Upper lobe of right lung (tissue), 1 donor: ENCODE data around the gene LAMA2. TPM values are rescaled to one million over a fixed set of nuclear protein-coding genes. Genes with fewer than 3 reads are reported as not detected.

Source experiments
- ATAC-seq: fragments of 200-7000 bp; cut with Tn5 transposase; one replicate; pipeline ENCODE4 v1.9.1; 2020; ENCODE audit warnings: mild to moderate bottlenecking, moderate library complexity
- DNase-seq: peaks from one replicate; pipeline ENCODE4 v3.0.0-alpha.2; 2020
- H3K27ac ChIP-seq: fragments of 200-600 bp; one replicate; pipeline ENCODE4 v1.8.0; 2022
- H3K27me3 ChIP-seq: fragments of 200-600 bp; one replicate; pipeline ENCODE4 v1.8.0; 2022; ENCODE audit warnings: mild to moderate bottlenecking
- H3K36me3 ChIP-seq: fragments of 200-600 bp; one replicate; pipeline ENCODE4 v1.8.0; 2022
- H3K4me1 ChIP-seq: fragments of 200-600 bp; one replicate; pipeline ENCODE4 v1.8.0; 2022
- H3K4me3 ChIP-seq: fragments of 200-600 bp; one replicate; pipeline ENCODE4 v1.8.0; 2022; ENCODE audit warnings: mild to moderate bottlenecking
- H3K9me3 ChIP-seq: fragments of 200-600 bp; one replicate; pipeline ENCODE4 v1.8.0; 2022
- CTCF ChIP-seq: fragments of 200-600 bp; IDR thresholded peaks from one replicate; pipeline ENCODE4 v1.8.0; 2022; ENCODE audit warnings: antibody characterized with exemption
- intact Hi-C: fragments of 100-400 bp; cut with DNase I; formaldehyde crosslinking; loops from one replicate; pipeline ENCODE4 v1.11.0; 2022
- total RNA-seq: library from RNA; stranded (reverse); fragmentation: NEBNext Ultra II Directional; extraction: Animal tissue kit (Norgen Biotek cat#: 25700); gene quantifications from one replicate; pipeline ENCODE4 v1.2.1, GENCODE V29; 2021
- donor health status: DM: no; HTN: yes; CAD: no; lungs with severe emphysema.

The LAMA2 gene
- total RNA-seq, 1 donor from 2014 or later, result 42.1 TPM

GRCh38 chr6:129262661-129263060 is 379.7 kb downstream of the LAMA2 start:
- Histone ChIP-seq H3K27me3 (no peaks in the 10 kb centered on the region), H3K27ac (no peak overlapping the region), H3K4me1 (no peaks in the 10 kb centered on the region), H3K36me3 (no peaks in the 10 kb centered on the region), H3K4me3 (no peak overlapping the region), H3K9me3 (no peaks in the 10 kb centered on the region)
- no peak for TF ChIP-seq CTCF
- intact Hi-C loops, result no loop called here
- no peak for ATAC-seq
- no peak for DNase-seq

GRCh38 chr6:129263176-129263575 is 380.2 kb downstream of the LAMA2 start:
- no peak for DNase-seq
- Histone ChIP-seq H3K27me3 (no peaks in the 10 kb centered on the region), H3K9me3 (no peaks in the 10 kb centered on the region), H3K36me3 (no peaks in the 10 kb centered on the region), H3K4me3 (no peak overlapping the region), H3K27ac (no peak overlapping the region), H3K4me1 (no peaks in the 10 kb centered on the region)
- no peak for TF ChIP-seq CTCF
- no peak for ATAC-seq
- intact Hi-C loops, result no loop called here

GRCh38 chr6:129264480-129265045 is 381.6 kb downstream of the LAMA2 start:
- Histone ChIP-seq H3K4me3 (no peak overlapping the region), H3K27ac (no peak overlapping the region)
- no peak for ATAC-seq

GRCh38 chr6:129267028-129267427 is 384.1 kb downstream of the LAMA2 start:
- no peaks in the 10 kb centered on the region for H3K27me3 ChIP-seq
- no peak for TF ChIP-seq CTCF
- no peak for DNase-seq
- intact Hi-C loops, result no loop called here
- H3K9me3 ChIP-seq, result no peaks in the 10 kb centered on the region
- H3K36me3 ChIP-seq, result peaks cover 4% of the 10 kb centered on the region
- no peaks in the 10 kb centered on the region for H3K4me1 ChIP-seq
- ATAC-seq, result no peak
- no peak overlapping the region for H3K4me3 ChIP-seq
- no peak overlapping the region for H3K27ac ChIP-seq

More at GRCh38 chr6:129264480-129265045, 381.6 kb downstream of the LAMA2 start:
- no peak for TF ChIP-seq CTCF
- no peaks in the 10 kb centered on the region for H3K27me3 ChIP-seq
- DNase-seq, result no peak
- no peaks in the 10 kb centered on the region for H3K4me1 ChIP-seq
- intact Hi-C loops, result no loop called here
- no peaks in the 10 kb centered on the region for H3K36me3 ChIP-seq
- no peaks in the 10 kb centered on the region for H3K9me3 ChIP-seq

GRCh38 chr6:129269076-129269475 is 386.1 kb downstream of the LAMA2 start:
- no peak for TF ChIP-seq CTCF
- Histone ChIP-seq H3K9me3 (no peaks in the 10 kb centered on the region), H3K4me1 (no peaks in the 10 kb centered on the region), H3K27ac (no peak overlapping the region), H3K36me3 (peaks cover 4% of the 10 kb centered on the region), H3K4me3 (no peak overlapping the region), H3K27me3 (no peaks in the 10 kb centered on the region)
- ATAC-seq (no peak), DNase-seq (no peak)
- intact Hi-C loops, result no loop called here

GRCh38 chr6:129269891-129270290 is 387.0 kb downstream of the LAMA2 start:
- no peaks in the 10 kb centered on the region for H3K9me3 ChIP-seq
- no peaks in the 10 kb centered on the region for H3K4me1 ChIP-seq
- H3K27ac ChIP-seq, result no peak overlapping the region
- DNase-seq, result no peak
- H3K4me3 ChIP-seq, result no peak overlapping the region
- H3K36me3 ChIP-seq, result peaks cover 4% of the 10 kb centered on the region
- TF ChIP-seq CTCF, result no peak
- intact Hi-C loops, result no loop called here
- ATAC-seq, result no peak
- H3K27me3 ChIP-seq, result no peaks in the 10 kb centered on the region
